Heart left ventricle (tissue), 13 donors: ENCODE measurements around the gene USO1.

Experiments
- CTCF ChIP-seq, 12 donors: fragments of 200-600 bp; sonication (generic) in 4 of 12; IDR thresholded peaks; one replicate each; pipeline versions ENCODE4 v1.5.0 to v1.8.0; 2018 to 2022; ENCODE audit warnings: antibody characterized with exemption in 12 of 12, mild to moderate bottlenecking in 5 of 12
- POLR2A ChIP-seq, 2 donors: fragments of 450-650 bp; IDR thresholded peaks; one replicate each; pipeline ENCODE4 v1.6.1; 2017; ENCODE audit warnings: antibody characterized with exemption in 2 of 2, mild to moderate bottlenecking in 2 of 2, moderate library complexity in 2 of 2
- donor health status: ischemic (EF 13 %, LVEDD 7.1; RV severe dilation, severe dysfunction).
- donor health status: DM: no; HTN: yes; CAD: no.
- donor health status: DM: no; HTN: no; CAD: no.
- donor health status: ischemic (EF 25% LVEDD 6.9; RV normal size, moderate dysfunction).
- donor health status: ischemic (EF 25% LVEDD 5.7; RV mildly dilated, moderate dysfunction).
- donor health status: ischemic (EF 35%, LVEDD 5.7; RV mildly dilated, moderate dysfunction).
- donor health status: nonischemic (EF 11% LVEDD 7.7; RV severe dilation, severe dysfunction).
- donor health status: DM: yes; HTN: yes; CAD: no.
- donor health status: PGD.
- donor health status: ischemic (EF 29% LVEDD 5.4; RV normal size, mild dysfunction).
- donor health status: nonischemic (EF 23%, LVEDD 6.1; RV moderate dilation, normal function).

GRCh38 chr4:75736862-75737261 is 12.5 kb downstream of the USO1 start:
- no peak for TF ChIP-seq CTCF (IDR thresholded peaks at IDR 0.05)
- TF ChIP-seq POLR2A (IDR thresholded peaks at IDR 0.05), result no peak
